ENCODE data around the gene SCN3B.

GRCh38 chr11:123640029-123640428 lies 14.4 kb downstream of the SCN3B start:
- TF ChIP-seq CTCF (IDR thresholded peaks at IDR 0.05; ENCODE audit: low read depth, low read length, missing input control) (no peak), ZBTB33 (IDR thresholded peaks at IDR 0.05) (no peak), REST (IDR thresholded peaks at IDR 0.05) (no peak), ATF3 (IDR thresholded peaks at IDR 0.05) (no peak), JUND (IDR thresholded peaks at IDR 0.05) (no peak), SP1 (IDR thresholded peaks at IDR 0.05) (no peak), MAX (IDR thresholded peaks at IDR 0.05) (no peak), FOXA1 (IDR thresholded peaks at IDR 0.05) (no peak), TAF1 (conservative IDR thresholded peaks at IDR 0.05) (no peak), GABPA (IDR thresholded peaks at IDR 0.05 in 1 of 2, conservative IDR thresholded peaks at IDR 0.05 in 1 of 2) (no peak), RXRA (IDR thresholded peaks at IDR 0.05) (no peak), EGR1 (IDR thresholded peaks at IDR 0.05; ENCODE audit: low read depth in 2 of 2) (no peak), RAD21 (IDR thresholded peaks at IDR 0.05) (no peak), HNF4A (conservative IDR thresholded peaks at IDR 0.05) (no peak)

Measured in liver (tissue), 3 donors.